Bronchial epithelial cell (primary cell): ENCODE results near the gene GAD1. TPM values are rescaled to one million over a fixed set of nuclear protein-coding genes. Genes with fewer than 3 reads are reported as not detected.

Source experiments
- DNase-seq: peaks from one replicate; pipeline ENCODE4 v3.0.0-alpha.2; 2010; ENCODE audit warnings: low read depth
- FAIRE-seq: peaks from 2 replicates; lab custom pipeline; 2011; peaks lifted over from hg19 to GRCh38; lab: Jason Lieb, UNC
- H3K27me3 ChIP-seq: 2 replicates; pipeline ENCODE4 v1.5.1; 2011; ENCODE audit warnings: low read length; ENCODE audit not compliant: control insufficient read depth, insufficient read depth
- H3K36me3 ChIP-seq: 2 replicates; pipeline ENCODE4 v1.5.1; 2011; ENCODE audit warnings: low read length; ENCODE audit not compliant: control insufficient read depth, insufficient read depth
- H3K4me3 ChIP-seq: 2 replicates; pipeline ENCODE4 v1.5.1; 2011; ENCODE audit warnings: mild to moderate bottlenecking, low read depth, low read length, control low read depth
- CTCF ChIP-seq: IDR thresholded peaks from 2 replicates; pipeline ENCODE4 v1.5.1; 2011; ENCODE audit warnings: mild to moderate bottlenecking, moderate library complexity, low read length, control low read depth, inconsistent platforms; ENCODE audit not compliant: insufficient read depth, severe bottlenecking
- total RNA-seq: library from RNA; depleted of rRNA; stranded (reverse); fragments of >200 nt; gene quantifications from 2 replicates; pipeline ENCODE4 v1.2.1, GENCODE V29; 2014

Gene GAD1
- total RNA-seq, 1 donor from 2014 or later, result 1.3 TPM

- no peaks in the 10 kb centered on the region for H3K36me3 ChIP-seq
- no peak for TF ChIP-seq CTCF
- no peak overlapping the region for H3K4me3 ChIP-seq
- DNase-seq, result peak; percentile 64
- FAIRE-seq, result no peak
- H3K27me3 ChIP-seq, result no peaks in the 10 kb centered on the region
Measured at GRCh38 chr2:170843656-170844055, 27.0 kb downstream of the GAD1 start.

GRCh38 chr2:170845343-170845742 is 28.7 kb downstream of the GAD1 start:
- TF ChIP-seq CTCF, result no peak
- H3K36me3 ChIP-seq, result no peaks in the 10 kb centered on the region
- H3K27me3 ChIP-seq, result no peaks in the 10 kb centered on the region
- H3K4me3 ChIP-seq, result no peak overlapping the region
- FAIRE-seq (no peak), DNase-seq (no peak)

GRCh38 chr2:170846314-170846713 is 29.6 kb downstream of the GAD1 start:
- no peak for DNase-seq
- no peak for FAIRE-seq
- Histone ChIP-seq H3K27me3 (no peaks in the 10 kb centered on the region), H3K4me3 (no peak overlapping the region), H3K36me3 (no peaks in the 10 kb centered on the region)
- TF ChIP-seq CTCF, result no peak

GRCh38 chr2:170847716-170848115 is 31.0 kb downstream of the GAD1 start:
- TF ChIP-seq CTCF, result no peak
- Histone ChIP-seq H3K4me3 (no peak overlapping the region), H3K27me3 (no peaks in the 10 kb centered on the region), H3K36me3 (no peaks in the 10 kb centered on the region)
- DNase-seq (no peak), FAIRE-seq (no peak)

- H3K27me3 ChIP-seq, result no peaks in the 10 kb centered on the region
- TF ChIP-seq CTCF, result no peak
- FAIRE-seq (no peak), DNase-seq (peak; percentile 54)
- H3K4me3 ChIP-seq, result no peak overlapping the region
- no peaks in the 10 kb centered on the region for H3K36me3 ChIP-seq
Measured at GRCh38 chr2:170848587-170848986, 31.9 kb downstream of the GAD1 start.

- no peak for DNase-seq
- no peak for FAIRE-seq
- Histone ChIP-seq H3K36me3 (no peaks in the 10 kb centered on the region), H3K27me3 (no peaks in the 10 kb centered on the region), H3K4me3 (no peak overlapping the region)
- TF ChIP-seq CTCF, result no peak
Measured at GRCh38 chr2:170850251-170850650, 33.6 kb downstream of the GAD1 start.
